Activated naive CD4-positive, alpha-beta T cell treated with Interleukin-2 at 50 U/mL for 16 hours (primary cell): ENCODE results near the gene SNX9.
"Not testable (repeated sequence)": the region's sequence is repeated elsewhere in the genome, so short reads cannot be mapped to it uniquely, and the experiment has no call there.

Experiments used
- DNase-seq: peaks from one replicate; pipeline ENCODE4 v3.0.0-alpha.2; 2020

SNX9 gene

GRCh38 chr6:157892363-157892877 is 69.4 kb downstream of the SNX9 start:
- no peak for DNase-seq

- peak; percentile 26 for DNase-seq
These were observed 70.2 kb downstream of the SNX9 start for GRCh38 chr6:157893238-157893637.

- DNase-seq: no peak
These were observed 72.5 kb downstream of the SNX9 start for GRCh38 chr6:157895585-157895984.

GRCh38 chr6:157896932-157897331 is 73.9 kb downstream of the SNX9 start:
- no peak for DNase-seq

GRCh38 chr6:157898169-157898568 is 75.1 kb downstream of the SNX9 start:
- no peak for DNase-seq

GRCh38 chr6:157898640-157899039 is 75.6 kb downstream of the SNX9 start:
- no peak for DNase-seq

- DNase-seq: not testable (repeated sequence)
These were observed 77.2 kb downstream of the SNX9 start for GRCh38 chr6:157900262-157900661.

GRCh38 chr6:157900751-157901150 is 77.7 kb downstream of the SNX9 start:
- DNase-seq: not testable (repeated sequence)

- DNase-seq: no peak
These were observed 82.0 kb downstream of the SNX9 start for GRCh38 chr6:157904999-157905398.

- DNase-seq: no peak
These were observed 82.7 kb downstream of the SNX9 start for GRCh38 chr6:157905590-157906342.

- no peak for DNase-seq
These were observed 83.6 kb downstream of the SNX9 start for GRCh38 chr6:157906537-157907061.

GRCh38 chr6:157907651-157908050 is 84.6 kb downstream of the SNX9 start:
- DNase-seq: no peak

GRCh38 chr6:157908369-157909281 is 85.6 kb downstream of the SNX9 start:
- no peak for DNase-seq

GRCh38 chr6:157909282-157909664 is 86.2 kb downstream of the SNX9 start:
- no peak for DNase-seq

- no peak for DNase-seq
These were observed 88.2 kb downstream of the SNX9 start for GRCh38 chr6:157911278-157911677.

GRCh38 chr6:157911786-157912185 is 88.7 kb downstream of the SNX9 start:
- no peak for DNase-seq

- DNase-seq: no peak
These were observed 89.3 kb downstream of the SNX9 start for GRCh38 chr6:157912326-157912725.

GRCh38 chr6:157921685-157922367 is 98.8 kb downstream of the SNX9 start:
- no peak for DNase-seq

GRCh38 chr6:157925771-157926170 is 102.7 kb downstream of the SNX9 start:
- no peak for DNase-seq

- DNase-seq: no peak
These were observed 104.0 kb downstream of the SNX9 start for GRCh38 chr6:157927011-157927410.

GRCh38 chr6:157928428-157928827 is 105.4 kb downstream of the SNX9 start:
- DNase-seq: no peak

GRCh38 chr6:157929076-157929475 is 106.0 kb downstream of the SNX9 start:
- DNase-seq: no peak

GRCh38 chr6:157929765-157930319 is 106.8 kb downstream of the SNX9 start:
- no peak for DNase-seq
